NCI-H1930 (cell line): Measurements from ENCODE around the gene TMEM72.

ENCODE experiments used
- DNase-seq, 2 experiments: peaks; one replicate each; lab custom pipeline; 2025; lab: John Stamatoyannopoulos, UW

TMEM72 gene

GRCh38 chr10:44968091-44968490, 57.0 kb downstream of the TMEM72 start:
- no peak for DNase-seq

GRCh38 chr10:44968500-44969400, 57.6 kb downstream of the TMEM72 start:
- no peak for DNase-seq

- DNase-seq = no peak
Observed at GRCh38 chr10:44969854-44970253, 58.7 kb downstream of the TMEM72 start.

- DNase-seq = no peak
Observed at GRCh38 chr10:44970812-44971395, 59.8 kb downstream of the TMEM72 start.

GRCh38 chr10:44971434-44971833, 60.3 kb downstream of the TMEM72 start:
- no peak for DNase-seq

- DNase-seq = no peak
Observed at GRCh38 chr10:44971935-44972757, 61.0 kb downstream of the TMEM72 start.

GRCh38 chr10:44972874-44973306, 61.8 kb downstream of the TMEM72 start:
- no peak for DNase-seq

GRCh38 chr10:44973323-44974081, 62.4 kb downstream of the TMEM72 start:
- DNase-seq = no peak

- no peak for DNase-seq
Observed at GRCh38 chr10:44974082-44974627, 63.0 kb downstream of the TMEM72 start.

GRCh38 chr10:44974628-44975430, 63.7 kb downstream of the TMEM72 start:
- peak in 1 of 2 experiments; percentile 3 for DNase-seq

GRCh38 chr10:44975431-44976331, 64.5 kb downstream of the TMEM72 start:
- no peak for DNase-seq

GRCh38 chr10:44976352-44977198, 65.4 kb downstream of the TMEM72 start:
- DNase-seq = no peak

- DNase-seq = no peak
Observed at GRCh38 chr10:44977287-44978212, 66.4 kb downstream of the TMEM72 start.

GRCh38 chr10:44978213-44978569, 67.1 kb downstream of the TMEM72 start:
- DNase-seq = no peak

- no peak for DNase-seq
Observed at GRCh38 chr10:44978570-44979280, 67.6 kb downstream of the TMEM72 start, which contains the start of gene DEPP1. DEPP1 (minus strand) TSS chr10:44978809; CDS start chr10:44978030, 779 bp downstream.

- DNase-seq = no peak
Observed at GRCh38 chr10:44979281-44980191, 68.4 kb downstream of the TMEM72 start.
